Measurements from ENCODE around the gene MPP3.

- no peak for TF ChIP-seq CTCF (IDR thresholded peaks at IDR 0.05 in 2 of 3, conservative IDR thresholded peaks at IDR 0.05 in 1 of 3; ENCODE audit: borderline replicate concordance in 1 of 3, insufficient read depth in 1 of 3, low read depth in 2 of 3, low read length in 2 of 3)
- TF ChIP-seq EZH2phosphoT487 (IDR thresholded peaks at IDR 0.05; ENCODE audit: borderline replicate concordance) = no peak
- no peak for TF ChIP-seq ZBTB33 (IDR thresholded peaks at IDR 0.05; ENCODE audit: extremely low read depth, insufficient replicate concordance, low read length)
Measured at GRCh38 chr17:43827596-43827995, 5.3 kb downstream of the MPP3 start.
